Stimulated activated naive CD8-positive, alpha-beta T cell treated with anti-CD3 and anti-CD28 coated beads, Interleukin-15, Interleukin-2, amounts not matched to agents 100 U/mL and 50 U/mL, for 24 hours (primary cell): ENCODE measurements around the gene ZNF726.
A peak's percentile ranks its signal among the peaks of the same experiment; 100 is the strongest.
"Not testable (repeated sequence)": the region's sequence is repeated elsewhere in the genome, so short reads cannot be mapped to it uniquely, and the experiment has no call there.

Source experiments
- ATAC-seq: fragments of 150-1000 bp; cut with Tn5 transposase; one replicate; pipeline ENCODE4 v1.10.0; 2021
- DNase-seq: peaks from one replicate; pipeline ENCODE4 v3.0.0; 2021

Gene ZNF726

DNA sequence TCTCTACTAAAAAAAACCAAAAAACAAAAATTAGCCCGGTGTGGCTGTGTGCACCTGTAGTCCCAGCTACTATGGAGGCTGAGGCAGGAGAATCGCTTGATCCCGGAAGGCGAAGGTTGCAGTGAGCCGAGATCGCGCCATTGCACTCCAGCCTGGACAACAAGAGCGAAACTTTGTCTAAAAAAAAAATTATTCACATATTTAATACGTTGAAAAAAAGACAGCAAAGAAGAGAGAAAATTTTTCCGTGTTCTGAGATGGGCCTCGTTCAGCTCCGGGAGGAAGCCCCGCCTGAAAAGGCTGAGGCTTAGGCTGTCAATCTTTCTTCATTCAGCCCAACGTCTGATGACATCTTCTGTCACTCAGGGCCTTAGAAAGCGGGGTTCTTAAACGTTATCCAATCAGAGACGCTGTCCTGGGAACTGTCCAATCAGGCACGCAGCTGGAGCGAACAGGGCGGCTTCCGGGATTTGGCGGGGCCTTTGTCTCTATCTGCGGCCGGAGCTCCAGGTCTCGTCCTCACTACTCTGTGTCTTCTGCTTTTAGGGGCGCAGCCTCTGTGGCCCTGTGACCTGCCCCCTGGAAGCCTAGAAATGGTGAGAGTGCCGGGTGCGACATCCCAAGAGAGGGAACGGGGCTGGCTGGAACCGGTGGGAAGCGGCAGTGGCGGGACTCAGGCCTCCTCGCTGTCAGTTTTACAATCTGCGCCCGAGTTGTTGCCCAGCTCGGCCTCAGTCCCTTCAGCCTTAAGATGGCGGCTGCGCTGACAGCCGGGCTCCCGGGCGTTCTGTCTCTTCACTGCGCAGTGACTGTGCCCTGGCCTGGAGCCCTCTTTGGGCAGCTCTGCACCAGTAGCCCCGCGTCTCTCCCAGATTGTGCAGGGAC lies at the start of gene ZNF726:
ZNF726 (plus strand) TSS at position 485 of the 885 bp plus-strand sequence; CDS start at position 594, 109 bp downstream.
- DNase-seq, result peak; percentile 82
- peak; percentile 99 for ATAC-seq

DNA sequence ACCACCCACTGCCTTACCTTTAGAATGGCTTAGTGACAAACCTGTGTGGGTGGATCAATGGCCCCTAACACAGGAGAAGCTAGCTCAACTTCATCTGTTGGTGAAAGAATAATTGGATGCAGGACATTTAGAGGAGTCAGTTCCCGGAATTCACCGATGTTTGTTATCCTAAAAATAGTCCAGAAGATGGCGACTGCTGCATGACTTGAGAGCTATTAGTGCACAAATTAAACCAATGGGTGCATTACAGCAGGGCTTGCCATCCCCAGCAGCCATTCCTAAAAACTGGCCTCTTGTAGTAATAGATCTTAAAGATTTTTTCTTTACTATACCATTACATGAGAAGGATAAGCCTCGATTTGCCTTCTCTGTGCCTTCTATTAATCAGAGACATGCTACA lies 46.8 kb upstream of the ZNF726 start:
- DNase-seq (no peak), ATAC-seq (no peak)

- ATAC-seq (no peak), DNase-seq (no peak)
Measured at GRCh38 chr19:23868630-23869029, 46.1 kb upstream of the ZNF726 start.

DNA sequence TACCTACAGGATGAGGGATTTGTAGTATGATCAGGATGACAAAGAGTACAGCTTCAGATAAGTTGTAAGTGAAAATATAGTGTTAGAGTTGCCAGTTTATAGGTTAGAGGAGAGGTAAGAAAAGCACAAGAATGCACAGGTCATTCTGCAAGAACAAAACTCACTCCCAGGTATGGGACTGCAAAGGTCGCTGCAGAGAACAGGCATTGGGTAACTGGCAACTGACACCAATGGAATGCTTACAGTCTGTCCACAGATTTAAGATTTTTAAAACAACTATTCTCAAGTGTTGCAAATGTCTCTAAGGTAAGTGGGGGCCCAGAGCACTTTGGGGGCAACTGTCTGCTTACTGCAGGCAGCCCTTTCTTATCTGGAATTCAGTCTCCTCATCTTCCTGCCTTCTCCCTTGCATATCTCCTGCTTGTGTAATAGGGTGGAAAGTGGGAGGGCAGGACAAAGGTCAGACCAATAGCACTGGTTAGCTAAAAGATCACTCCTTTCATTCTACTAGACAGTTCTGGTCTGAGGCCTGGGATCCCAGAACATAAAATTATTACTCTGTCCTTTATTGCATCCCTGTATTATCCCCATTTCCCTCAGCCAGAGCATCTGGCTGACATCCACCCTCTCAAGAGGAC lies 42.3 kb upstream of the ZNF726 start:
- ATAC-seq, result no peak
- no peak for DNase-seq

GRCh38 chr19:23876261-23876660 lies 38.4 kb upstream of the ZNF726 start:
- DNase-seq (no peak), ATAC-seq (no peak)

DNA sequence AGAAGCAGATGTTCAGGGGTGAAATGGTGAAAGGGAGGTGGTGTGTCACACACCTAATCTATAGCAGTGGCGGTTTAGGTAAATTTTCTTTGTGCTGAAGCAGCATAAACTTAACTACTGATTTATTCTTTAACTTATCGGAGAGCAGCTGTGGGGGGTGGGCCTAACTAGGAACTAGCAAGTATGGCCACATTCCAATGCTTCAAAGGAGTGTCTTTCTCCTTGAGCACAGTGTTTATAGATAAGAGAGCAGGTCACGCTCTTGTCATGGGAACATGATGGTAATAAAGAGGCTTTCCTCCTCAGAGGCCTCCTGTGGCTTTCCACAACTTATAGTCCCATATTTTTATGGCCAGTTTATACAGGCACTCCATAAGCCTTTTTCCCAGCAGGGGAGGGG lies 37.9 kb upstream of the ZNF726 start:
- ATAC-seq, DNase-seq: not testable (repeated sequence)

DNA sequence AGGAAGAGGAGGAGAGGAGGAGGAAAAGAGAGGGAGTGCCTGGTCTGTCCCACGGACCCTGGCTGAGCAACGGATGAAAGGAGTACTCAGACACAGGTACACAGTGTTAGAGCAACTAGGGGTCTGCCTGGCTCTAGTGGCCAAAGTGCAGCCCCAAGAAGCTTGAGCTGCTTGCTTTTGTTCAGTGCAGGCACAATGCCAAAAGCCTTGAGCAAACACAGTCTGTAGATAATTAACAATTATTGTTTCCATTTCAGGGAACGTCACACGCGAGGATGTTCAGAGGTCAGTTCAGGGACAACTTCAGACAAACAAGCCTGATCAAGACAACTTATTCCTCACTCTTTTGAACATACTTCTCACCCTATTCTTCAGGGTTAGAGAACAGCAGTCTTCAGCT lies 32.2 kb upstream of the ZNF726 start:
- ATAC-seq, result no peak
- DNase-seq, result no peak

- no peak for ATAC-seq
- DNase-seq, result no peak
Measured at GRCh38 chr19:23884363-23884762, 30.3 kb upstream of the ZNF726 start.

- no peak for ATAC-seq
- DNase-seq, result no peak
Measured at GRCh38 chr19:23887642-23888041, 27.0 kb upstream of the ZNF726 start.

DNA sequence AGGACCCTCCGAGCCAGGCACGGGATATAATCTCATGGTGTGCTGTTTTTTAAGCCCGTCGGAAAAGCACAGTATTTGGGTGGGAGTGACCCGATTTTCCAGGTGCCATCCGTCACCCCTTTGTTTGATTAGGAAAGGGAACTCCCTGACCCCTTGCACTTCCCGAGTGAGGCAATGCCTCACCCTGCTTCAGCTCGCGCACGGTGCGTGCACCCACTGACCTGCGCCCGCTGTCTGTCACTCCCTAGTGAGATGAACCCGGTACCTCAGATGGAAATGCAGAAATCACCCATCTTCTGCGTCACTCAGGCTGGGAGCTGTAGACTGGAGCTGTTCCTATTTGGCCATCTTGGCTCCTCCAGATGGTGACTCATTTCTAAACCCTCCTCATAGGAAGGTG lies 18.6 kb upstream of the ZNF726 start:
- DNase-seq, ATAC-seq: not testable (repeated sequence)

DNA sequence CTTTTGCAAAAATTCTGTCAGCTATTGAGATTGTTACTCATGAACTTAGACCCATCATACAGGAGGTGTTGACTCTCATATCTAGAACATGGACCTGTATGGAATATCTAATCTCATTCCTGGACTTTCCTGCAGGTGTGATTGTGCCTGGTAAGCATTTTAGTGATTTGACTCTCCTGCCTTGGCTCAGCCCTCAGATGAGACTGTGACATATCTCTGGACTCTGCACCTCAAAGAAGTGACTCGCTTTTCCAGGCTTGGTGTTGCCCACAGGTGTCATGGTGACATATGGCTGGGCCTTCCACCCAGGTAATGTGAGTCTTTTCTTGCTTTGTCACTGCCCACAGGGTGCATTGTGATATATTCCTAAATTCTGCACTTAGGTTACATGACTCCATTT lies 17.8 kb upstream of the ZNF726 start:
- DNase-seq (no peak), ATAC-seq (no peak)

- ATAC-seq (no peak), DNase-seq (no peak)
Measured at GRCh38 chr19:23901360-23901759, 13.3 kb upstream of the ZNF726 start.

- ATAC-seq (no peak), DNase-seq (no peak)
Measured at GRCh38 chr19:23904406-23904805, 10.3 kb upstream of the ZNF726 start.

- no peak for ATAC-seq
Measured at GRCh38 chr19:23905771-23906170, 8.9 kb upstream of the ZNF726 start.

DNA sequence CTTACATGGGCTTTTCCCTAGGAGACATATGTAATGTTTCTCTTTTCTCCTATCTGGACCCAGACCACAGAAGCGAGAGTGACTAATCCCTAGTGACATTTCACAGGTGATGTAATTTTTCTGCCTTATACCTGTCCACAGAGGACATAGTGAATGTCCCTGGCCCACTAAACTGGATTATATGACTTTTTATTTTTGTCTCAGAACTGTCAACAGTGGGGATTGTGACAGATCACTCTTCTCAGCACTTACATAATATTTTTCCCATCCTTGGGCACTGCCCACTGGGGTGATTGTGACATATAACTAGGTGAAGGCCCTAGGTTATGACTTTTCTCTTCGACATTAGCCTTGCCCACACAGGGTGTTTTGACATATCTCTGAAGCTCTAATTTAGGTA lies 7.9 kb upstream of the ZNF726 start:
- DNase-seq, result no peak
- no peak for ATAC-seq

More at GRCh38 chr19:23905771-23906170, 8.9 kb upstream of the ZNF726 start:
- DNase-seq, result no peak

GRCh38 chr19:23908165-23908564 lies 6.5 kb upstream of the ZNF726 start:
- ATAC-seq (no peak), DNase-seq (no peak)

DNA sequence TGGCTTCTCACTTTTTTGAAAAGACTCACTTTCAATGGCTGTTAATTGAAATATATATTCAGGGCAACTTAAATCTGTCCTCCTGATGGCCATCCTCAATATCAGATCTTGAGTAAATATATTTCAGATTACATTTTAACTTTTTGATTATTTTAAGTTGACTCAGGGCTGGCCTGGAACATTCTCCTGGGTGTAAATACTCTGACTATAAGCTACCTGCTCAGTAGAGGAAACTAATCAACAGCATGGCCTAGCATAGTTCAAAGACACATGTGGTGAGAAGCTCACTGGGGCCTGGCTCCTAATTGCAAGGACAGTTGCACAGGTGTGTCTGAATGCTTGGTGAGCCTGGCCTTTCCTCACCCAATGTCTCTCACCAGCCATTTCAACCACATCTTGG lies 5.5 kb upstream of the ZNF726 start:
- DNase-seq, result no peak
- ATAC-seq, result no peak

GRCh38 chr19:23913931-23914330 lies 755 bp upstream of the ZNF726 start:
- ATAC-seq, result no peak
- no peak for DNase-seq

DNA sequence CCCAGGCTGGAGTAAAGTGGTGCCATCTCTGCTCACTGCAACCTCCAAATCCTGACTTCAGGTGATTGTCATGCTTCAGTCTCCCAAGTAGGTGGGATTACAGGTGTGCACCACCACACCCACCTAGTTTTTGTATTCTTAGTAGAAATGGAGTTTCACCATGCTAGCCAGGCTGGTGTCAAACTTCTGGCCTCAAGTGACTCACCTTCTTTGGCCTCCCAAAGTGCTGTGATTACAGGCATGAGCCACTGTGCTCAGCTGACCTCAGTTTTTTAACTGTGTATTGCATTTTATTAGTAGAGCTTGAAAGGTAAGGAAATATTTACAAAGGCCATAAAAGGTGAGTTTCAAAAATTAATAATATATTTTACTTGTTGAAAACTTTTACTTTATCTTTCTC lies 2.3 kb downstream of the ZNF726 start:
- no peak for DNase-seq
- ATAC-seq, result no peak

DNA sequence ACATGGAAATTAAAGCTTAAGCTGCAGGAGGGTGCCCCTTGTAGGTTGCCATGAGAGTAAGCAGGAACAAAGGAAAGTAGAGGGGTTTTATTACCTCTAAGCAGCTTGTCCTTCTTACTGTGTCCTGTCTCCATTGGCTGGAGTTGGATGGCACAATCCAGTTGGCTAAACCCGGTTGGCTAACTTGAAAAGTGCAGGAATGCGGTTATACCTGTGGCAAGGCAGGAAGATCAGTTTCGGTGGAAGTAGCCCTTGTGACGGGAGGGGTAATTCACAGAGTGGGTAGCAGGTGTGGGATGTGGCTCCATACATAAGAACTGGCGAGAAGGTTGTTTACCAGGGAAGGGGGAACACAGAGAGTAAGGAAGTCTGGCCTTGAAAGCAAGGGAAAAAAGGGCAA lies 3.2 kb downstream of the ZNF726 start:
- DNase-seq, result no peak
- ATAC-seq, result no peak

DNA sequence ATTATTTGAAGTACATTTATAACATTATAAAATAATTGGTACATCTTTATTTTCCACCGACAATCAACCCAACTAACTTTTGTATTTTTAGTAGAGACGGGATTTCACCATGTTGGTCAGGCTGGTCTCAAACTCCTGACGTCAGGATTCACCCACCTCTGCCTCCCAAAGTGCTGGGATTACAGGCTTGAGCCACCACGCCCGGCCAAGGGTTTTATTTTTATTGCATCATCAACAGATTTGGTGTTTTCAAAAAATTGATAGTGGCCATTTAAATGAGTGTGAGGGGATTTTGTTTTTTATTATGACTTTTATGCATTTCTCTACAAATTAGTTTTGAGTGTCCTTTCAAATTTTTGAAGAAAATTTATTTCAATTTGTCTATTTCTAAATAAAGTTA lies 10.6 kb downstream of the ZNF726 start:
- DNase-seq (no peak), ATAC-seq (no peak)

DNA sequence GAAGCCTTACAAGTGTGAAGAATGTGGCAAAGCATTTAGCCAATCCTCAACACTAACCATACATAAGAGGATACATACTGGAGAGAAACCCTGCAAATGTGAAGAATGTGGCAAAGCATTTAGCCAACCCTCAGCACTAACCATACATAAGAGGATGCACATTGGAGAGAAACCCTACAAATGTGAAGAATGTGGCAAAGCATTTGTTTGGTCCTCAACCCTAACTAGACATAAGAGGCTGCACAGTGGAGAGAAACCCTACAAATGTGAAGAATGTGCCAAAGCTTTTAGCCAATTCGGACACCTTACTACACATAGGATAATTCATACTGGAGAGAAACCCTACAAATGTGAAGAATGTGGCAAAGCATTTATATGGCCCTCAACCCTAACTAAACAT lies 18.2 kb downstream of the ZNF726 start:
- ATAC-seq (no peak), DNase-seq (no peak)

- not testable (repeated sequence) for DNase-seq, ATAC-seq
Measured at GRCh38 chr19:23937031-23937430, 22.3 kb downstream of the ZNF726 start.

GRCh38 chr19:23943411-23943810 lies 28.7 kb downstream of the ZNF726 start:
- no peak for ATAC-seq
- no peak for DNase-seq
